Neutrophil (primary cell): ENCODE results near the gene ABCB6.

Experiments used
- H3K27ac ChIP-seq: fragments of 200-600 bp; sonication (generic); 2 replicates; pipeline ENCODE4 v1.5.1; 2016; ENCODE audit warnings: mild to moderate bottlenecking, moderate library complexity
- H3K27me3 ChIP-seq: fragments of 200-600 bp; sonication (generic); 2 replicates; pipeline ENCODE4 v1.6.0; 2016; ENCODE audit warnings: mild to moderate bottlenecking
- H3K36me3 ChIP-seq: fragments of 200-600 bp; sonication (generic); 2 replicates; pipeline ENCODE4 v1.5.1; 2017
- H3K4me1 ChIP-seq, 2 experiments: fragments of 200-600 bp in 1 of 2; sonication (generic) in 1 of 2; 1 replicate in 1 of 2; 2 replicates in 1 of 2; pipeline versions ENCODE4 v1.5.1 to v1.6.1; 2013 to 2016; ENCODE audit warnings: low read depth in 1 of 2, low read length in 1 of 2, mild to moderate bottlenecking in 1 of 2, moderate library complexity in 1 of 2; ENCODE audit not compliant: control insufficient read depth in 1 of 2, insufficient read depth in 1 of 2
- H3K4me3 ChIP-seq, 2 experiments: fragments of 200-600 bp in 1 of 2; sonication (generic) in 1 of 2; 1 replicate in 1 of 2; 2 replicates in 1 of 2; pipeline ENCODE4 v1.5.1; 2013 to 2016; ENCODE audit warnings: low read depth in 1 of 2, low read length in 1 of 2, mild to moderate bottlenecking in 1 of 2, moderate library complexity in 1 of 2
- H3K9me3 ChIP-seq: fragments of 200-600 bp; sonication (generic); 2 replicates; pipeline ENCODE4 v1.5.1; 2016
- TF ChIP-seq, protein P1 (sequence below): fragments of 200-600 bp; sonication (generic); IDR thresholded peaks from 2 replicates; pipeline ENCODE4 v1.5.1; 2016; ENCODE audit warnings: antibody characterized with exemption

Gene ABCB6

DNA sequence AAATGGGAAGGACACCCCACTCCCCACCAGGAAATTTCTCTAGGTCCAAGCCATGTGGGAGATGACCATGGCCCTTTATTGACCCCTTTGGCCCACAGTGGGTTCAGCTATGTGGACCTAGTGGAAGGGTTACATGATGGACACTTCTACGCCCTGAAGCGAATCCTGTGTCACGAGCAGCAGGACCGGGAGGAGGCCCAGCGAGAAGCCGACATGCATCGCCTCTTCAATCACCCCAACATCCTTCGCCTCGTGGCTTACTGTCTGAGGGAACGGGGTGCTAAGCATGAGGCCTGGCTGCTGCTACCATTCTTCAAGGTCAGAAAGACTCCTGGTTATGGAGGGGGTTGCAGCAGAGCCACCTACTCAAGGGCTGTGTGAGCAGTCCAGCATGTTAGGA, 27.8 kb upstream of the ABCB6 start:
- peak overlapping the region; percentile 96 to 99 for H3K4me3 ChIP-seq

DNA sequence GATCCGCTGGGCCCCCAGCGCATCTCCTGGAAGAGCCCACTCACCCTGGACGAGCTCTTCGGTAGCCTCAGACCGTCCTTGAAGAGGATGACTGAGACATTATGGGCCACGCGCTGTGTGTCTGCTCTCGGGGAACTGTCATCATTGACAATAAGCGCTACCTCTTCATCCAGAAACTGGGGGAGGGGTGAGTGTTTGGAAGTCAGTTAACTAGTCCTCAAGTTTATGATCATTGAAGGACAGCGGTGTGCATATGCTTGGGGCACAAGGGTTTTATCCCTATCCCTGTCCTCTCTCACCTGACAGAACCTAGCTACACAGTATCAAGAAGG, 27.1 kb upstream of the ABCB6 start:
- no peaks in the 10 kb centered on the region for H3K9me3 ChIP-seq
- H3K4me1 ChIP-seq: peaks cover 79 to 82% of the 10 kb centered on the region in 2 experiments
- peak overlapping the region; percentile 89 to 99 for H3K4me3 ChIP-seq
- H3K36me3 ChIP-seq: peaks cover 28% of the 10 kb centered on the region
- no peaks in the 10 kb centered on the region for H3K27me3 ChIP-seq
- H3K27ac ChIP-seq: peak overlapping the region; percentile 95
- TF ChIP-seq, protein P1, sequence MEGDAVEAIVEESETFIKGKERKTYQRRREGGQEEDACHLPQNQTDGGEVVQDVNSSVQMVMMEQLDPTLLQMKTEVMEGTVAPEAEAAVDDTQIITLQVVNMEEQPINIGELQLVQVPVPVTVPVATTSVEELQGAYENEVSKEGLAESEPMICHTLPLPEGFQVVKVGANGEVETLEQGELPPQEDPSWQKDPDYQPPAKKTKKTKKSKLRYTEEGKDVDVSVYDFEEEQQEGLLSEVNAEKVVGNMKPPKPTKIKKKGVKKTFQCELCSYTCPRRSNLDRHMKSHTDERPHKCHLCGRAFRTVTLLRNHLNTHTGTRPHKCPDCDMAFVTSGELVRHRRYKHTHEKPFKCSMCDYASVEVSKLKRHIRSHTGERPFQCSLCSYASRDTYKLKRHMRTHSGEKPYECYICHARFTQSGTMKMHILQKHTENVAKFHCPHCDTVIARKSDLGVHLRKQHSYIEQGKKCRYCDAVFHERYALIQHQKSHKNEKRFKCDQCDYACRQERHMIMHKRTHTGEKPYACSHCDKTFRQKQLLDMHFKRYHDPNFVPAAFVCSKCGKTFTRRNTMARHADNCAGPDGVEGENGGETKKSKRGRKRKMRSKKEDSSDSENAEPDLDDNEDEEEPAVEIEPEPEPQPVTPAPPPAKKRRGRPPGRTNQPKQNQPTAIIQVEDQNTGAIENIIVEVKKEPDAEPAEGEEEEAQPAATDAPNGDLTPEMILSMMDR: no peak

More for the DNA sequence above, 27.8 kb upstream of the ABCB6 start:
- H3K36me3 ChIP-seq: peaks cover 35% of the 10 kb centered on the region
- TF ChIP-seq, protein P1: no peak
- H3K27me3 ChIP-seq: no peaks in the 10 kb centered on the region
- peak overlapping the region; percentile 95 for H3K27ac ChIP-seq
- H3K4me1 ChIP-seq: peaks cover 86 to 89% of the 10 kb centered on the region in 2 experiments
- H3K9me3 ChIP-seq: no peaks in the 10 kb centered on the region

DNA sequence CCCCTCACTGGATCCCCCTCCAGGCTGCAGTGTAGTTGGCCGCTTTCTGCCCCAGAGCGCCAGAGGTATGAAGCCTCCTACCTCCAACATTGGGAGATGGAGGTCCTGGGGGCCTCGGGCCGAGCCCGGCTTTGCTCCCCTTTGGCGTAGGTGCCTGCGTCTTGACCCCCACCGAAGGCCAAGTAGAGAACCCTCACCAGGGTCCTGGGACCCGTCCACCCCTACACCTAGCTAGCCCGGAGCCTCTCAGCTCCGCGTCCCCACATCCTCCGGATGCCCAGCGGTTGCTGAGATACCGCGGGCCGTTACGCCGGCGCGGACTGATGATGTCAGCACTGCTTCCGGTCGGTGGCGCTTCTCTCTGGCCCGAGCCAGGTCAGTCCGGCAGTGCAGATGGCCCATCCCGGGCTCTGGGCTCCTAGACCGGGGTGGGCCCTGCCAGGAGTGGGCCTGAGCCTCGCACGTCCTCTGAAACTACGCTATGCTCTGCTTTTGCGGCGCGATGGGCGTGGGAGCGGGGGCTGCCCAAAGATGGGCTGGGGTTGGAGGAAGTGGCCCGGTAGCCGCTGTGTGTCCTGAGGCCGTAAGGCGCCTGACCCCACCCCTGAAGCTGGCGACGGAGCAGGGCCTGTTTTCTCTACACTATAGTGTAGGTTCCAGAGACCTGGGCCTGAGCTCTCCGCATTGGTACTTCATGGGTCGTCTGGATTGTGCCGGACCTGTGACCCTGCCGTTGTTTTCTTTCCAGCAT, 26.6 kb upstream of the ABCB6 start, which contains the start of the genes GLB1L and STK16:
TSS of gene GLB1L (minus strand) at position 297 of the 751 bp plus-strand sequence. CDS start 1,871 bp downstream, outside the sequence.
TSS of gene STK16 (plus strand) at position 332 of the 751 bp plus-strand sequence. CDS start 521 bp downstream, outside the sequence.
- TF ChIP-seq, protein P1: peak; percentile 45
- H3K4me1 ChIP-seq: peaks cover 73 to 77% of the 10 kb centered on the region in 2 experiments

DNA sequence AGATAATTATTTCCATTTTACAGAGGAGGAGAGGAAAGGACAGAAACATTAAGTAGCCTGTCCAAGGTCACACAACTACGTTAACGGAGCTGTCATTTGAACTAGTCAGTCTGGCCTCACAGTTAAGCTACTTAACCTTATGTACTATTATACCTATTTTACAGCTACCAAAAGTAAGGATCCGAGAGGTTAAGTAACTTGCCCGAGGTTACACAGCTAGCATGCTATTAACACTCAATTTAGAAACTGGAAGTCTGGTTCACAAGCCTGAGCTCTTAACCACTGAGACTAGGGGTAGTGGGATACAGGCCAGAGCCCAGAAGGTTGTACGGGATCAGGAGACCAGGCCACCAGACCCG, 26.0 kb upstream of the ABCB6 start:
- H3K27ac ChIP-seq: peak overlapping the region; percentile 95
- no peaks in the 10 kb centered on the region for H3K27me3 ChIP-seq
- H3K4me1 ChIP-seq: peaks cover 68 to 71% of the 10 kb centered on the region in 2 experiments
- TF ChIP-seq, protein P1: no peak
- H3K36me3 ChIP-seq: peaks cover 17% of the 10 kb centered on the region
- H3K4me3 ChIP-seq: peak overlapping the region; percentile 89 to 99
- H3K9me3 ChIP-seq: no peaks in the 10 kb centered on the region

More for the DNA sequence above, 26.6 kb upstream of the ABCB6 start, which contains the start of the genes GLB1L and STK16:
- Histone ChIP-seq H3K36me3 (peaks cover 23% of the 10 kb centered on the region), H3K27me3 (no peaks in the 10 kb centered on the region), H3K27ac (peak within 1 kb of the TSS; percentile 95), H3K4me3 (peak within 1 kb of the TSS; percentile 89 to 99), H3K9me3 (no peaks in the 10 kb centered on the region)

DNA sequence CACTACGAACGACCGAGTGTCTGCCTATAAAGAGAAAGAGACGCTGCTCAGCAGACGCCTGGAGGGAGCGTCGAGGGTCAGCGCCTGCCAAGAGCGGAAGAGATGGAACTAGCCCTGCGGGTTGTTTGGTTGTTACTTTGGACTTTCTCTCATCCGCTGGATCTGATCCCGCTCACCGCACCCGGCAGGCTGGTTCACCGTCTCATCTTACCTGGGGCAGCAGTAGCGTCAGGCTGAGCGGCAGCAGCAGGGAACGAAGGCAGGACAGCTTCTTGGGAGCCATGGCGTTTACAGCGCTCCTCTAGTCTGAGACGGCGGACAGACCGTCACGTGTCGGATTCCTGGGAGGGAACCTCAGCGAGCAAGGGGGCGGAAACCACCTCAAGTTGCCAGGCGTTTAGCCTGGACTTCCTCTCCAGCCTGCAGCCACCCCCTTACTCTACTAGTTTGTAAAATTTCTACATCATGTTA, 24.6 kb upstream of the ABCB6 start:
- H3K4me3 ChIP-seq: peak overlapping the region; percentile 30 to 45
- H3K27ac ChIP-seq: peak overlapping the region; percentile 95
- H3K36me3 ChIP-seq: peaks cover 4% of the 10 kb centered on the region
- H3K9me3 ChIP-seq: no peaks in the 10 kb centered on the region
- TF ChIP-seq, protein P1: no peak
- H3K4me1 ChIP-seq: peaks cover 53 to 57% of the 10 kb centered on the region in 2 experiments
- no peaks in the 10 kb centered on the region for H3K27me3 ChIP-seq
